SK-N-SH (cell line): ENCODE results near the gene ELF5. TPM values are rescaled to one million over a fixed set of nuclear protein-coding genes. Genes with fewer than 3 reads are reported as not detected.

ENCODE experiments used
- CTCF ChIA-PET: fragments of 300-600, 350-600 bp; formaldehyde crosslinking; extraction: SDS; loops from one replicate; lab custom pipeline; 2021; lab: Yijun Ruan, JAX
- POLR2A ChIA-PET: fragments of 350-600 bp; sonication (Branson Sonifier 250); formaldehyde crosslinking; extraction: SDS; loops from one replicate; lab custom pipeline; 2020; ENCODE audit warnings: antibody characterized with exemption, inconsistent platforms; lab: Yijun Ruan, JAX
- DNase-seq: peaks from one replicate; pipeline ENCODE4 v3.0.0; 2012
- H2AFZ ChIP-seq: fragments of 200-600 bp; sonication (generic); 2 replicates; pipeline ENCODE4 v1.8.1; 2016; ENCODE audit warnings: antibody characterized with exemption, mild to moderate bottlenecking, low read depth
- H3F3A ChIP-seq: fragments of 200-600 bp; sonication (generic); replicated peaks from 2 replicates; pipeline ENCODE3; 2016; ENCODE audit warnings: antibody characterized with exemption, mild to moderate bottlenecking; ENCODE audit not compliant: insufficient read depth
- H3K27ac ChIP-seq, 2 experiments: fragments of 200-500 bp in 1 of 2; fragments of 200-600 bp in 1 of 2; sonication (Bioruptor generic) in 1 of 2; sonication (generic), shearing (Covaris generic) in 1 of 2; 2 replicates each; pipeline versions ENCODE4 v1.5.1 to v1.6.1; 2014 to 2016; ENCODE audit warnings: low read depth in 2 of 2, inconsistent platforms in 1 of 2, low read length in 1 of 2, mild to moderate bottlenecking in 1 of 2, mixed read lengths in 1 of 2
- H3K27me3 ChIP-seq: fragments of 200-600 bp; sonication (generic), shearing (Covaris generic); 2 replicates; pipeline ENCODE4 v1.6.1; 2016; ENCODE audit warnings: mixed run types; ENCODE audit not compliant: insufficient read depth
- H3K36me3 ChIP-seq, 2 experiments: fragments of 200-500 bp in 1 of 2; fragments of 200-600 bp in 1 of 2; sonication (Bioruptor generic) in 1 of 2; sonication (generic) in 1 of 2; replicated peaks in 1 of 2; 2 replicates each; pipeline versions ENCODE3 to v1.5.1; 2014 to 2016; ENCODE audit warnings: low read length in 1 of 2, mild to moderate bottlenecking in 1 of 2; ENCODE audit not compliant: insufficient read depth in 2 of 2, control insufficient read depth in 1 of 2
- H3K4me1 ChIP-seq, 2 experiments: fragments of 200-500 bp in 1 of 2; fragments of 200-600 bp in 1 of 2; sonication (Bioruptor generic) in 1 of 2; sonication (generic), shearing (Covaris generic) in 1 of 2; 2 replicates each; pipeline versions ENCODE4 v1.5.1 to v1.6.1; 2014 to 2016; ENCODE audit warnings: low read depth in 1 of 2, low read length in 1 of 2, mixed run types in 1 of 2; ENCODE audit not compliant: insufficient read depth in 2 of 2, control insufficient read depth in 1 of 2
- H3K4me2 ChIP-seq: fragments of 200-600 bp; sonication (generic), shearing (Covaris generic); 2 replicates; pipeline ENCODE4 v1.6.1; 2017; ENCODE audit warnings: mixed run types
- H3K4me3 ChIP-seq, 2 experiments: fragments of 200-500 bp in 1 of 2; fragments of 200-600 bp in 1 of 2; sonication (Bioruptor generic) in 1 of 2; sonication (generic), shearing (Covaris generic) in 1 of 2; 2 replicates each; pipeline versions ENCODE4 v1.5.1 to v1.8.1; 2014 to 2016; ENCODE audit warnings: low read depth in 2 of 2, inconsistent platforms in 1 of 2, low read length in 1 of 2, mild to moderate bottlenecking in 1 of 2, mixed read lengths in 1 of 2, moderate library complexity in 1 of 2
- H3K79me2 ChIP-seq: fragments of 200-600 bp; sonication (generic); 2 replicates; pipeline ENCODE4 v1.8.1; 2017; ENCODE audit warnings: mild to moderate bottlenecking; ENCODE audit not compliant: insufficient read depth
- H3K9ac ChIP-seq: fragments of 200-600 bp; sonication (generic); 2 replicates; pipeline ENCODE4 v1.6.1; 2017; ENCODE audit warnings: mixed run types
- H3K9me2 ChIP-seq: fragments of 200-600 bp; sonication (generic); 2 replicates; pipeline ENCODE4 v1.6.1; 2017; ENCODE audit warnings: mixed run types
- H3K9me3 ChIP-seq: fragments of 200-600 bp; sonication (generic); 2 replicates; pipeline ENCODE4 v1.6.1; 2017; ENCODE audit warnings: mixed run types, mild to moderate bottlenecking, moderate library complexity
- H4K20me1 ChIP-seq: fragments of 200-600 bp; sonication (generic); 2 replicates; pipeline ENCODE4 v1.6.1; 2017; ENCODE audit warnings: mild to moderate bottlenecking, mixed run types; ENCODE audit not compliant: insufficient read depth
- CHD2 ChIP-seq: fragments of 150-350 bp; IDR thresholded peaks from 2 replicates; pipeline ENCODE4 v1.6.1; 2018; ENCODE audit warnings: low read length; ENCODE audit not compliant: partially characterized antibody
- ELF1 ChIP-seq: IDR thresholded peaks from 2 replicates; pipeline ENCODE4 v1.4.0; 2012
- EZH2phosphoT487 ChIP-seq: fragments of 200-600 bp; sonication (generic); IDR thresholded peaks from 2 replicates; pipeline ENCODE4 v1.6.1; 2017; ENCODE audit warnings: low read depth, mixed run types, mild to moderate bottlenecking, antibody characterized with exemption, moderate library complexity, borderline replicate concordance
- MEF2A ChIP-seq: IDR thresholded peaks from 2 replicates; pipeline ENCODE4 v1.4.0; 2012; ENCODE audit warnings: low read depth, borderline replicate concordance
- RAD21 ChIP-seq: IDR thresholded peaks from 2 replicates; pipeline ENCODE4 v1.6.1; 2012; ENCODE audit warnings: mild to moderate bottlenecking, low read length
- SIN3A ChIP-seq: IDR thresholded peaks from 2 replicates; pipeline ENCODE4 v1.6.1; 2012; ENCODE audit warnings: low read depth, mild to moderate bottlenecking, low read length, moderate library complexity, borderline replicate concordance
- WGBS: methylation state at CpG from one replicate; pipeline ENCODE4 v1.1.6; 2017; ENCODE audit warnings: low lambda C conversion rate; 5-methylcytosine and 5-hydroxymethylcytosine counted together
- polyA plus RNA-seq, 3 experiments: library from polyadenylated mRNA; depleted of rRNA; stranded (reverse); fragments of >200 nt; gene quantifications; 2 replicates each; pipeline ENCODE4 v1.2.3, GENCODE V29; 2012
- TF ChIP-seq, protein P1 (sequence below): IDR thresholded peaks from 2 replicates; pipeline ENCODE4 v1.4.0; 2012; ENCODE audit warnings: low read depth, borderline replicate concordance
- TF ChIP-seq, protein P2 (sequence below): fragments of 150-350 bp; IDR thresholded peaks from 2 replicates; pipeline ENCODE4 v1.6.1; 2017; ENCODE audit warnings: antibody characterized with exemption, low read length, low read depth, borderline replicate concordance
- TF ChIP-seq, protein P3 (sequence below): IDR thresholded peaks from 2 replicates; pipeline ENCODE4 v1.4.0; 2012; ENCODE audit warnings: low read depth, borderline replicate concordance
- TF ChIP-seq, protein P4 (sequence below): IDR thresholded peaks from 2 replicates; pipeline ENCODE4 v1.4.0; 2012; ENCODE audit warnings: low read depth

Gene ELF5
- polyA plus RNA-seq, 1 of the 3 experiments (the other 2 are of a cell fraction) = not detected

DNA sequence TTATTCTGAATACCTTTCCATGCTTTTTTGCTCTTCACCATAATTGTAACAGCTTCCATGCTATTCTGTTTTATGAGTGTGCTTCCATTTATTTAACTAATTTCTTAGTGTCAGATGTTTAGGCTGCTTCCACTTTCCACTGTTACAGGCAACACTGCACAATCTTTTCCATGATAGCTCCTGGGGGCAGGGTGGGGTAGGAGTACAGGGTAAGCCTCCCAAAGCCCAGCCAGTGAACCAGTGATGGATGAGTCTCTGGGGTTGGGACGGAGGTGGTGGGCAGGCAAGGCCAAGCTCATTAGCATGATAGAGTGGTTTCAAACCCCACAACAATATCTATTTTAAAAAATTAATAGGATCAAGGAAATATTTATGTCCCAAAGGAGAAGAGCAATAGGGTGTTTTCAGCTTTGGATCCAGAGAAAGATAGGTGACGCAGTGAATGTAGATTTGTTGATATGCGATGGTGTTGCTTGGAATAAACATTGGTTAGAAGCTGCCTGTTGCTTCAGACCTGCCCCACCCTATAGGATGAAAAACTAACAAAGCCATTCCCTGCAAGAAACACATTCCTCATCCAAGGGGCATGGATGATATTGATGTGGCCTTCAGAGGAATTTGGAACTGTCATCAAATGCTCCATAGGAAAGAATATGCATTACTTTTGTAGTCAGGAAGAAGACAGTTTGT, 17.1 kb upstream of the ELF5 start:
- no peak overlapping the region for H2AFZ ChIP-seq
- no peak overlapping the region for H3K4me2 ChIP-seq
- peaks cover 5% of the 10 kb centered on the region; the same call in 1 of the 2 replicates for H3K27me3 ChIP-seq
- ChIA-PET POLR2A (no interaction called here), CTCF (no interaction called here)
- H3K4me1 ChIP-seq = no peaks in the 10 kb centered on the region
- no peak for TF ChIP-seq CHD2
- no peak for TF ChIP-seq ELF1
- TF ChIP-seq, protein P1, sequence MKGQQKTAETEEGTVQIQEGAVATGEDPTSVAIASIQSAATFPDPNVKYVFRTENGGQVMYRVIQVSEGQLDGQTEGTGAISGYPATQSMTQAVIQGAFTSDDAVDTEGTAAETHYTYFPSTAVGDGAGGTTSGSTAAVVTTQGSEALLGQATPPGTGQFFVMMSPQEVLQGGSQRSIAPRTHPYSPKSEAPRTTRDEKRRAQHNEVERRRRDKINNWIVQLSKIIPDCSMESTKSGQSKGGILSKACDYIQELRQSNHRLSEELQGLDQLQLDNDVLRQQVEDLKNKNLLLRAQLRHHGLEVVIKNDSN = no peak
- no peak for TF ChIP-seq MEF2A
- TF ChIP-seq, protein P2, sequence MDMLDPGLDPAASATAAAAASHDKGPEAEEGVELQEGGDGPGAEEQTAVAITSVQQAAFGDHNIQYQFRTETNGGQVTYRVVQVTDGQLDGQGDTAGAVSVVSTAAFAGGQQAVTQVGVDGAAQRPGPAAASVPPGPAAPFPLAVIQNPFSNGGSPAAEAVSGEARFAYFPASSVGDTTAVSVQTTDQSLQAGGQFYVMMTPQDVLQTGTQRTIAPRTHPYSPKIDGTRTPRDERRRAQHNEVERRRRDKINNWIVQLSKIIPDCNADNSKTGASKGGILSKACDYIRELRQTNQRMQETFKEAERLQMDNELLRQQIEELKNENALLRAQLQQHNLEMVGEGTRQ = no peak
- TF ChIP-seq, protein P3, sequence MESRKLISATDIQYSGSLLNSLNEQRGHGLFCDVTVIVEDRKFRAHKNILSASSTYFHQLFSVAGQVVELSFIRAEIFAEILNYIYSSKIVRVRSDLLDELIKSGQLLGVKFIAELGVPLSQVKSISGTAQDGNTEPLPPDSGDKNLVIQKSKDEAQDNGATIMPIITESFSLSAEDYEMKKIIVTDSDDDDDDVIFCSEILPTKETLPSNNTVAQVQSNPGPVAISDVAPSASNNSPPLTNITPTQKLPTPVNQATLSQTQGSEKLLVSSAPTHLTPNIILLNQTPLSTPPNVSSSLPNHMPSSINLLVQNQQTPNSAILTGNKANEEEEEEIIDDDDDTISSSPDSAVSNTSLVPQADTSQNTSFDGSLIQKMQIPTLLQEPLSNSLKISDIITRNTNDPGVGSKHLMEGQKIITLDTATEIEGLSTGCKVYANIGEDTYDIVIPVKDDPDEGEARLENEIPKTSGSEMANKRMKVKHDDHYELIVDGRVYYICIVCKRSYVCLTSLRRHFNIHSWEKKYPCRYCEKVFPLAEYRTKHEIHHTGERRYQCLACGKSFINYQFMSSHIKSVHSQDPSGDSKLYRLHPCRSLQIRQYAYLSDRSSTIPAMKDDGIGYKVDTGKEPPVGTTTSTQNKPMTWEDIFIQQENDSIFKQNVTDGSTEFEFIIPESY = no peak
- TF ChIP-seq RAD21 = no peak
- TF ChIP-seq SIN3A = no peak
- TF ChIP-seq, protein P4, sequence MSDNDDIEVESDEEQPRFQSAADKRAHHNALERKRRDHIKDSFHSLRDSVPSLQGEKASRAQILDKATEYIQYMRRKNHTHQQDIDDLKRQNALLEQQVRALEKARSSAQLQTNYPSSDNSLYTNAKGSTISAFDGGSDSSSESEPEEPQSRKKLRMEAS = no peak
- no peak for TF ChIP-seq EZH2phosphoT487
- no peaks in the 10 kb centered on the region for H3K9me2 ChIP-seq
- H3K36me3 ChIP-seq = no peaks in the 10 kb centered on the region
- 66% methylated on average over 3 of the region's 3 CpGs for WGBS
- no peaks in the 10 kb centered on the region for H3K79me2 ChIP-seq
- no peak overlapping the region for H3K9ac ChIP-seq
- no peak for DNase-seq
- no peak overlapping the region for H3K4me3 ChIP-seq
- no peaks in the 10 kb centered on the region for H3K9me3 ChIP-seq
- no peak overlapping the region for H3K27ac ChIP-seq
- no peaks in the 10 kb centered on the region for H3F3A ChIP-seq
- H4K20me1 ChIP-seq = no peaks in the 10 kb centered on the region

DNA sequence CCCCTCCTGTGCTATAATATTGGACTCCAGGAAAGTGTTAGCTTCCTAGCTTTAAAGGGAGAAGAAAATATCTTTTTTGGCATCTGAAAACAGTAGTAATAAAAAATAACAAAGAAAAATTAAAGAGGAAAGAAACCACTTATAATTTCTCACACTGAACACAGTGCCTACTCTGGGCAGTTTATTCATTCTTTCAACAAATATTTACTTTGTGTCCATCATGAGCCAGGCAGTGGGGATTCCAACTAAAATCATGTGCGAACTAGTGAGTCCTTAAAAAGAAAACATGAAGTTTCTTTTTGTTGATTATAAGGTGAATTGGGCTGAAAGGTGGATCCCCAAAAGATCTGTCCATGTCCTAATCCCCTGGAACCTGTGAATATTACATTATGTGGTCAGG, 16.0 kb upstream of the ELF5 start:
- Histone ChIP-seq H3K27ac (no peak overlapping the region), H4K20me1 (no peaks in the 10 kb centered on the region), H3K4me3 (no peak overlapping the region), H3K27me3 (peaks cover 5% of the 10 kb centered on the region; the same call in 1 of the 2 replicates), H3K4me1 (no peaks in the 10 kb centered on the region), H3K9ac (no peak overlapping the region), H3K9me3 (no peaks in the 10 kb centered on the region), H3K36me3 (no peaks in the 10 kb centered on the region), H3F3A (no peaks in the 10 kb centered on the region), H2AFZ (no peak overlapping the region), H3K79me2 (no peaks in the 10 kb centered on the region), H3K9me2 (no peaks in the 10 kb centered on the region), H3K4me2 (no peak overlapping the region)
- TF ChIP-seq, protein P1 = no peak
- CTCF ChIA-PET = interaction anchor here (1.5 kb wide), 1 partner anchor 35 kb away, joined by 3 read pairs; no protein-coding TSS in a partner anchor
- DNase-seq = no peak
- 38% methylated on average over 1 of the region's 1 CpG for WGBS
- POLR2A ChIA-PET = no interaction called here
